ENCODE results near the gene TTLL11. TPM values are rescaled to one million over a fixed set of nuclear protein-coding genes. Genes with fewer than 3 reads are reported as not detected.

The TTLL11 gene
- polyA plus RNA-seq, 1 of the 3 experiments (the other 2 are of a cell fraction) = 6.8 TPM

DNA sequence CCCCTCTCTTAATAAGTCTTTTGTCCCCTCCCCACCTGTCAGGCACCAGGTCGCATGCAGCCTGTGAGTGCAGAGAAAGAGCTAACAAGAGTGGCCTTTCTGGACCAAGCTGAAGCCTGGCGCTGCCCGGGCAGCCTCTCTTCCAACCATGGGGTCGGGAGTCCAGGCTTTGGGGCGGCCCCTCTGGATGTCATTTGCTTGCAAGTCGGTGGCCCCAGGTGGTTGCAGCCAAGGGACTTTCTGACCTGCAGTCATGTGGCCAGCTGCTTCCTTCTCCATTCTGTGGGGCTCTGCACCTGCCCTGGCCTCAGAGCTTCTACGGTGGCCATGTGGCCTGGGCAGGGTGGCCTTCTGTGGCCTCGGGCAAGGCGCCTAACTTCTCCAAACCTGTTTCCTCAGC lies 282.0 kb downstream of the TTLL11 start (continued):
- no peak for TF ChIP-seq RCOR1 (IDR thresholded peaks at IDR 0.05; ENCODE audit: low read length)
- no peak for TF ChIP-seq MXI1 (IDR thresholded peaks at IDR 0.05; ENCODE audit: low read depth, low read length)
- TF ChIP-seq JUND (IDR thresholded peaks at IDR 0.05) = no peak
- no peak for TF ChIP-seq FOXM1 (IDR thresholded peaks at IDR 0.05; ENCODE audit: low read depth)

DNA sequence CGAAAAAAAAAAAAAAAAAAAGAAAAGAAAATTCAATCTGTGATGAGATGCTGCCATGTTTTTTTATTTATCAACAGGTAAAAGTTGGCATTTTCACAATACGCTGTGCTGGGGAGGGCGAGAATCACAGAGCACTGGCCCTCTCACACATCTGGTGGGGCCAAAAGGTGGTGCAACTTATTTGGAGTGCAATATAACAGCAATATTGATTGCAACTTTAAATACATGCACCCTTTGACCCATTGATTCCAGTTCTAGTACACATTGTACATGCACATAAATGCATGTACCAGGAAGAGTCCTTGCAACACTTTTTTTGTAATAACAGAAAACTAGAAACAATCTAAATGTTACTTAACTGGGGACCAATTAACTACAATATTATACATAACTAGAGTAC lies 282.6 kb downstream of the TTLL11 start:
- Histone ChIP-seq H3K79me2 (ENCODE audit: insufficient read depth) (no peaks in the 10 kb centered on the region), H3K4me1 (ENCODE audit: control insufficient read depth in 1 of 2, insufficient read depth in 2 of 2, low read depth in 1 of 2, low read length in 1 of 2) (no peaks in the 10 kb centered on the region), H2AFZ (ENCODE audit: low read depth) (no peak overlapping the region), H3K27ac (ENCODE audit: low read depth in 2 of 2, low read length in 1 of 2) (no peak overlapping the region), H3K36me3 (replicated peaks in 1 of 2; ENCODE audit: control insufficient read depth in 1 of 2, insufficient read depth in 2 of 2, low read length in 1 of 2) (no peaks in the 10 kb centered on the region), H3K9me3 (no peaks in the 10 kb centered on the region), H3K4me2 (no peak overlapping the region), H3K9me2 (no peaks in the 10 kb centered on the region), H3K27me3 (ENCODE audit: insufficient read depth) (no peaks in the 10 kb centered on the region), H3K4me3 (ENCODE audit: low read depth in 2 of 2, low read length in 1 of 2) (no peak overlapping the region), H3K9ac (no peak overlapping the region), H4K20me1 (ENCODE audit: insufficient read depth) (no peaks in the 10 kb centered on the region), H3F3A (replicated peaks; ENCODE audit: insufficient read depth) (no peaks in the 10 kb centered on the region)
- WGBS (ENCODE audit: low lambda C conversion rate) = 63% methylated on average over 3 of the region's 3 CpGs
- no peak for DNase-seq
- ChIA-PET CTCF (interaction anchor here (1.5 kb wide), 1 partner anchor 9 kb away, joined by 3 read pairs; no protein-coding TSS in a partner anchor), POLR2A (no interaction called here)
- no peak for TF ChIP-seq GABPA (IDR thresholded peaks at IDR 0.05; ENCODE audit: low read depth)
- TF ChIP-seq, protein P1, sequence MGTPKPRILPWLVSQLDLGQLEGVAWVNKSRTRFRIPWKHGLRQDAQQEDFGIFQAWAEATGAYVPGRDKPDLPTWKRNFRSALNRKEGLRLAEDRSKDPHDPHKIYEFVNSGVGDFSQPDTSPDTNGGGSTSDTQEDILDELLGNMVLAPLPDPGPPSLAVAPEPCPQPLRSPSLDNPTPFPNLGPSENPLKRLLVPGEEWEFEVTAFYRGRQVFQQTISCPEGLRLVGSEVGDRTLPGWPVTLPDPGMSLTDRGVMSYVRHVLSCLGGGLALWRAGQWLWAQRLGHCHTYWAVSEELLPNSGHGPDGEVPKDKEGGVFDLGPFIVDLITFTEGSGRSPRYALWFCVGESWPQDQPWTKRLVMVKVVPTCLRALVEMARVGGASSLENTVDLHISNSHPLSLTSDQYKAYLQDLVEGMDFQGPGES (IDR thresholded peaks at IDR 0.05; ENCODE audit: low read depth, low read length) = no peak
- TF ChIP-seq, protein P2, sequence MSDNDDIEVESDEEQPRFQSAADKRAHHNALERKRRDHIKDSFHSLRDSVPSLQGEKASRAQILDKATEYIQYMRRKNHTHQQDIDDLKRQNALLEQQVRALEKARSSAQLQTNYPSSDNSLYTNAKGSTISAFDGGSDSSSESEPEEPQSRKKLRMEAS (IDR thresholded peaks at IDR 0.05; ENCODE audit: low read depth) = no peak
- no peak for TF ChIP-seq RXRA (IDR thresholded peaks at IDR 0.05; ENCODE audit: borderline replicate concordance, low read depth)
- no peak for TF ChIP-seq POLR2AphosphoS5 (IDR thresholded peaks at IDR 0.05; ENCODE audit: low read depth, low read length)
- no peak for TF ChIP-seq TAF1 (IDR thresholded peaks at IDR 0.05; ENCODE audit: borderline replicate concordance, low read depth, low read length)
- TF ChIP-seq SMC3 (IDR thresholded peaks at IDR 0.05; ENCODE audit: low read depth, low read length) = no peak
- no peak for TF ChIP-seq EZH2phosphoT487 (IDR thresholded peaks at IDR 0.05; ENCODE audit: borderline replicate concordance, low read depth)
- TF ChIP-seq MXI1 (IDR thresholded peaks at IDR 0.05; ENCODE audit: low read depth, low read length) = no peak
- no peak for TF ChIP-seq TEAD4 (IDR thresholded peaks at IDR 0.05; ENCODE audit: borderline replicate concordance, insufficient read depth)
- TF ChIP-seq FOSL2 (IDR thresholded peaks at IDR 0.05; ENCODE audit: borderline replicate concordance, low read depth) = no peak
- TF ChIP-seq, protein P3, sequence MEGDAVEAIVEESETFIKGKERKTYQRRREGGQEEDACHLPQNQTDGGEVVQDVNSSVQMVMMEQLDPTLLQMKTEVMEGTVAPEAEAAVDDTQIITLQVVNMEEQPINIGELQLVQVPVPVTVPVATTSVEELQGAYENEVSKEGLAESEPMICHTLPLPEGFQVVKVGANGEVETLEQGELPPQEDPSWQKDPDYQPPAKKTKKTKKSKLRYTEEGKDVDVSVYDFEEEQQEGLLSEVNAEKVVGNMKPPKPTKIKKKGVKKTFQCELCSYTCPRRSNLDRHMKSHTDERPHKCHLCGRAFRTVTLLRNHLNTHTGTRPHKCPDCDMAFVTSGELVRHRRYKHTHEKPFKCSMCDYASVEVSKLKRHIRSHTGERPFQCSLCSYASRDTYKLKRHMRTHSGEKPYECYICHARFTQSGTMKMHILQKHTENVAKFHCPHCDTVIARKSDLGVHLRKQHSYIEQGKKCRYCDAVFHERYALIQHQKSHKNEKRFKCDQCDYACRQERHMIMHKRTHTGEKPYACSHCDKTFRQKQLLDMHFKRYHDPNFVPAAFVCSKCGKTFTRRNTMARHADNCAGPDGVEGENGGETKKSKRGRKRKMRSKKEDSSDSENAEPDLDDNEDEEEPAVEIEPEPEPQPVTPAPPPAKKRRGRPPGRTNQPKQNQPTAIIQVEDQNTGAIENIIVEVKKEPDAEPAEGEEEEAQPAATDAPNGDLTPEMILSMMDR (IDR thresholded peaks at IDR 0.05) = no peak
- TF ChIP-seq, protein P4, sequence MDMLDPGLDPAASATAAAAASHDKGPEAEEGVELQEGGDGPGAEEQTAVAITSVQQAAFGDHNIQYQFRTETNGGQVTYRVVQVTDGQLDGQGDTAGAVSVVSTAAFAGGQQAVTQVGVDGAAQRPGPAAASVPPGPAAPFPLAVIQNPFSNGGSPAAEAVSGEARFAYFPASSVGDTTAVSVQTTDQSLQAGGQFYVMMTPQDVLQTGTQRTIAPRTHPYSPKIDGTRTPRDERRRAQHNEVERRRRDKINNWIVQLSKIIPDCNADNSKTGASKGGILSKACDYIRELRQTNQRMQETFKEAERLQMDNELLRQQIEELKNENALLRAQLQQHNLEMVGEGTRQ (IDR thresholded peaks at IDR 0.05; ENCODE audit: borderline replicate concordance, low read depth, low read length) = no peak
- no peak for TF ChIP-seq NRF1 (IDR thresholded peaks at IDR 0.05; ENCODE audit: low read depth, low read length)
- no peak for TF ChIP-seq RAD21 (IDR thresholded peaks at IDR 0.05; ENCODE audit: low read length)
- TF ChIP-seq, protein P5, sequence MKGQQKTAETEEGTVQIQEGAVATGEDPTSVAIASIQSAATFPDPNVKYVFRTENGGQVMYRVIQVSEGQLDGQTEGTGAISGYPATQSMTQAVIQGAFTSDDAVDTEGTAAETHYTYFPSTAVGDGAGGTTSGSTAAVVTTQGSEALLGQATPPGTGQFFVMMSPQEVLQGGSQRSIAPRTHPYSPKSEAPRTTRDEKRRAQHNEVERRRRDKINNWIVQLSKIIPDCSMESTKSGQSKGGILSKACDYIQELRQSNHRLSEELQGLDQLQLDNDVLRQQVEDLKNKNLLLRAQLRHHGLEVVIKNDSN (IDR thresholded peaks at IDR 0.05; ENCODE audit: borderline replicate concordance, low read depth) = no peak
- TF ChIP-seq, protein P6, sequence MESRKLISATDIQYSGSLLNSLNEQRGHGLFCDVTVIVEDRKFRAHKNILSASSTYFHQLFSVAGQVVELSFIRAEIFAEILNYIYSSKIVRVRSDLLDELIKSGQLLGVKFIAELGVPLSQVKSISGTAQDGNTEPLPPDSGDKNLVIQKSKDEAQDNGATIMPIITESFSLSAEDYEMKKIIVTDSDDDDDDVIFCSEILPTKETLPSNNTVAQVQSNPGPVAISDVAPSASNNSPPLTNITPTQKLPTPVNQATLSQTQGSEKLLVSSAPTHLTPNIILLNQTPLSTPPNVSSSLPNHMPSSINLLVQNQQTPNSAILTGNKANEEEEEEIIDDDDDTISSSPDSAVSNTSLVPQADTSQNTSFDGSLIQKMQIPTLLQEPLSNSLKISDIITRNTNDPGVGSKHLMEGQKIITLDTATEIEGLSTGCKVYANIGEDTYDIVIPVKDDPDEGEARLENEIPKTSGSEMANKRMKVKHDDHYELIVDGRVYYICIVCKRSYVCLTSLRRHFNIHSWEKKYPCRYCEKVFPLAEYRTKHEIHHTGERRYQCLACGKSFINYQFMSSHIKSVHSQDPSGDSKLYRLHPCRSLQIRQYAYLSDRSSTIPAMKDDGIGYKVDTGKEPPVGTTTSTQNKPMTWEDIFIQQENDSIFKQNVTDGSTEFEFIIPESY (IDR thresholded peaks at IDR 0.05; ENCODE audit: borderline replicate concordance, low read depth) = no peak

Measured in SK-N-SH (cell line).